ENCODE measurements around the gene SLC9C1.

DNA sequence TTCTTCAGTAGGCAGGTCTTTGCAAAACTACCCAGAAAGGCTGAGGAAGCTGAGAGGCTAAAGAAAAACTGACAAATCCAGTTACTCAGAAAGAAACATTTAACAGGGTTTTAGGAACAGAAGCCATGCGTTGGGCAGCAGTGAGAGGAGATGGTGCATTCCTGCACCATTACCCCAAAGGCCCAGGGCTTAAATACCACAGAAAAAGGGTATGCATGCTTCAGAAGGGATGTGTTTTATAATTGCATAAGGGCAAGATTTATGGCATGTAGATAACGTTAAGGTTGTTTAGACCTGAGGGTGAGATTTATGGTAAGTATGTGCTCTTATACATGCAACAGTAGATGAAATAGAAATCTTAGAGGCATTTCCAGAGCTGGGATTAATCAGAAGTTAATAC, 197.8 kb downstream of the SLC9C1 start:
- TF ChIP-seq, protein P1, sequence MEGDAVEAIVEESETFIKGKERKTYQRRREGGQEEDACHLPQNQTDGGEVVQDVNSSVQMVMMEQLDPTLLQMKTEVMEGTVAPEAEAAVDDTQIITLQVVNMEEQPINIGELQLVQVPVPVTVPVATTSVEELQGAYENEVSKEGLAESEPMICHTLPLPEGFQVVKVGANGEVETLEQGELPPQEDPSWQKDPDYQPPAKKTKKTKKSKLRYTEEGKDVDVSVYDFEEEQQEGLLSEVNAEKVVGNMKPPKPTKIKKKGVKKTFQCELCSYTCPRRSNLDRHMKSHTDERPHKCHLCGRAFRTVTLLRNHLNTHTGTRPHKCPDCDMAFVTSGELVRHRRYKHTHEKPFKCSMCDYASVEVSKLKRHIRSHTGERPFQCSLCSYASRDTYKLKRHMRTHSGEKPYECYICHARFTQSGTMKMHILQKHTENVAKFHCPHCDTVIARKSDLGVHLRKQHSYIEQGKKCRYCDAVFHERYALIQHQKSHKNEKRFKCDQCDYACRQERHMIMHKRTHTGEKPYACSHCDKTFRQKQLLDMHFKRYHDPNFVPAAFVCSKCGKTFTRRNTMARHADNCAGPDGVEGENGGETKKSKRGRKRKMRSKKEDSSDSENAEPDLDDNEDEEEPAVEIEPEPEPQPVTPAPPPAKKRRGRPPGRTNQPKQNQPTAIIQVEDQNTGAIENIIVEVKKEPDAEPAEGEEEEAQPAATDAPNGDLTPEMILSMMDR (IDR thresholded peaks at IDR 0.05): no peak
- no peak for TF ChIP-seq POLR2A (IDR thresholded peaks at IDR 0.05)
